Measurements from ENCODE around the gene DEPDC7. TPM values are rescaled to one million over a fixed set of nuclear protein-coding genes. Genes with fewer than 3 reads are reported as not detected.

DEPDC7 gene
- total and polyA plus RNA-seq, 2 of the 4 experiments (the other 2 are of a cell fraction), result 7.4 to 9.7 TPM

DNA sequence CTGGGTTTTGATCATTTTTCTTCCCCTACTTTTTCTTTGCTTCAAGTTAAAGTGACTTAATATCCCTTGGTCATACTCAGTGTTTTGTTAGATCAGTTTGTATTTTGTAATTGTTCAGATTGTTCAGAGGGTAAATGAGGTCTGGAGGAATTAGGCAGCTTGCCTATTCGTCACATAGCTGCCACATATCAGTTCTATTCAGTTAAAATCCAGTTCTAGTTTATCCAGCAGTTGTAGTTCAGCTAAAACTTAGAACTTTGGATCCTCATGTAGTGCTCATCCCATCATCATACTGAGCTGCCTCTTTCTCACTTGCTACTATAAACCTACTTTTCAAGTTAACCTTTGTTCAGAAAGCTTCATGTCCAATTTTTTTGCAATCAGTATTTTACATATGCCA is 47.1 kb upstream of the DEPDC7 start:
- Histone ChIP-seq H3K4me3 (ENCODE audit: insufficient read depth, low read depth, low read length) (no peak overlapping the region), H3K79me1 (ENCODE audit: low read depth in 1 of 2, low read length in 2 of 2) (peaks cover 0 to 10% of the 10 kb centered on the region in 2 experiments; a peak in 2 of 4 replicates), H3K9ac (ENCODE audit: low read depth, low read length) (no peak overlapping the region), H2AK5ac (ENCODE audit: low read depth, low read length) (no peak overlapping the region), H3K9me1 (ENCODE audit: insufficient read depth, low read length) (no peaks in the 10 kb centered on the region), H3K4me2 (ENCODE audit: low read depth, low read length) (no peak overlapping the region), H3K23ac (ENCODE audit: low read depth, low read length) (no peak overlapping the region), H3K56ac (ENCODE audit: extremely low read depth, insufficient read depth, low read length) (no peak overlapping the region), H2BK15ac (ENCODE audit: low read depth, low read length) (no peak overlapping the region), H3K14ac (replicated peaks; ENCODE audit: low read depth, low read length) (no peak overlapping the region), H2AK9ac (replicated peaks; ENCODE audit: low read depth, low read length, poor library complexity) (no peak overlapping the region), H2BK20ac (ENCODE audit: low read depth, low read length) (no peak overlapping the region), H4K20me1 (ENCODE audit: insufficient read depth, low read length) (no peaks in the 10 kb centered on the region), H3K18ac (ENCODE audit: low read depth, low read length) (no peak overlapping the region), H3K4me1 (ENCODE audit: control insufficient read depth, insufficient read depth, low read length) (no peaks in the 10 kb centered on the region), H2BK120ac (ENCODE audit: low read depth, low read length) (no peak overlapping the region), H2BK5ac (ENCODE audit: low read depth, low read length, poor library complexity, severe bottlenecking) (no peak overlapping the region), H3K27ac (ENCODE audit: insufficient read depth, low read length) (no peak overlapping the region), H2AFZ (replicated peaks; ENCODE audit: low read length, poor library complexity) (no peak overlapping the region), H4K8ac (ENCODE audit: low read depth in 2 of 2, low read length in 2 of 2) (no peak overlapping the region), H3K4ac (ENCODE audit: low read depth, low read length) (no peak overlapping the region), H3K27me3 (ENCODE audit: control insufficient read depth, insufficient read depth, low read length) (no peaks in the 10 kb centered on the region), H4K91ac (ENCODE audit: insufficient read depth, low read depth, low read length) (no peak overlapping the region), H3K9me3 (ENCODE audit: control insufficient read depth, insufficient read depth, low read length) (no peaks in the 10 kb centered on the region), H4K5ac (ENCODE audit: low read depth, low read length) (no peak overlapping the region), H3K36me3 (ENCODE audit: control insufficient read depth, insufficient read depth, low read length) (peaks cover 14% of the 10 kb centered on the region)
- ATAC-seq (ENCODE audit: low read depth) (no peak), DNase-seq (no peak)
- BruUV-seq (replicated peaks), result no TSS peak
- in situ Hi-C loops (cut with MboI; ENCODE audit: low sequenced_read_pairs), result no loop called here
- 100% methylated on average over 1 of the region's 1 CpG; no CpG with 5 or more reads in 1 of the 2 experiments for WGBS, 2 experiments (ENCODE audit: extremely low coverage in 2 of 2, insufficient read length in 1 of 2)
- TF ChIP-seq BHLHE40 (IDR thresholded peaks at IDR 0.05; ENCODE audit: low read depth, low read length) (no peak), MAFK (IDR thresholded peaks at IDR 0.05; ENCODE audit: low read depth, low read length) (no peak), FOS (IDR thresholded peaks at IDR 0.05; ENCODE audit: low read depth, low read length) (no peak), POLR2A (IDR thresholded peaks at IDR 0.05; ENCODE audit: low read depth, low read length) (no peak), RAD21 (IDR thresholded peaks at IDR 0.05; ENCODE audit: low read length) (no peak), NFE2L2 (IDR thresholded peaks at IDR 0.05; ENCODE audit: low read depth, low read length) (no peak), CHD1 (IDR thresholded peaks at IDR 0.05; ENCODE audit: low read depth, low read length) (no peak), USF2 (IDR thresholded peaks at IDR 0.05; ENCODE audit: low read depth, low read length) (no peak), CEBPB (IDR thresholded peaks at IDR 0.05; ENCODE audit: low read depth, low read length) (no peak), SMC3 (IDR thresholded peaks at IDR 0.05; ENCODE audit: low read depth, low read length) (no peak), MXI1 (IDR thresholded peaks at IDR 0.05; ENCODE audit: borderline replicate concordance, low read depth, low read length) (no peak), RCOR1 (IDR thresholded peaks at IDR 0.05; ENCODE audit: insufficient replicate concordance, low read length) (no peak), MAZ (IDR thresholded peaks at IDR 0.05; ENCODE audit: borderline replicate concordance, low read depth, low read length) (no peak), RFX5 (IDR thresholded peaks at IDR 0.05; ENCODE audit: low read depth, low read length) (no peak)
- TF ChIP-seq, protein P1, sequence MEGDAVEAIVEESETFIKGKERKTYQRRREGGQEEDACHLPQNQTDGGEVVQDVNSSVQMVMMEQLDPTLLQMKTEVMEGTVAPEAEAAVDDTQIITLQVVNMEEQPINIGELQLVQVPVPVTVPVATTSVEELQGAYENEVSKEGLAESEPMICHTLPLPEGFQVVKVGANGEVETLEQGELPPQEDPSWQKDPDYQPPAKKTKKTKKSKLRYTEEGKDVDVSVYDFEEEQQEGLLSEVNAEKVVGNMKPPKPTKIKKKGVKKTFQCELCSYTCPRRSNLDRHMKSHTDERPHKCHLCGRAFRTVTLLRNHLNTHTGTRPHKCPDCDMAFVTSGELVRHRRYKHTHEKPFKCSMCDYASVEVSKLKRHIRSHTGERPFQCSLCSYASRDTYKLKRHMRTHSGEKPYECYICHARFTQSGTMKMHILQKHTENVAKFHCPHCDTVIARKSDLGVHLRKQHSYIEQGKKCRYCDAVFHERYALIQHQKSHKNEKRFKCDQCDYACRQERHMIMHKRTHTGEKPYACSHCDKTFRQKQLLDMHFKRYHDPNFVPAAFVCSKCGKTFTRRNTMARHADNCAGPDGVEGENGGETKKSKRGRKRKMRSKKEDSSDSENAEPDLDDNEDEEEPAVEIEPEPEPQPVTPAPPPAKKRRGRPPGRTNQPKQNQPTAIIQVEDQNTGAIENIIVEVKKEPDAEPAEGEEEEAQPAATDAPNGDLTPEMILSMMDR (conservative IDR thresholded peaks at IDR 0.05; ENCODE audit: low read depth, low read length), result no peak
- TF ChIP-seq, protein P2, sequence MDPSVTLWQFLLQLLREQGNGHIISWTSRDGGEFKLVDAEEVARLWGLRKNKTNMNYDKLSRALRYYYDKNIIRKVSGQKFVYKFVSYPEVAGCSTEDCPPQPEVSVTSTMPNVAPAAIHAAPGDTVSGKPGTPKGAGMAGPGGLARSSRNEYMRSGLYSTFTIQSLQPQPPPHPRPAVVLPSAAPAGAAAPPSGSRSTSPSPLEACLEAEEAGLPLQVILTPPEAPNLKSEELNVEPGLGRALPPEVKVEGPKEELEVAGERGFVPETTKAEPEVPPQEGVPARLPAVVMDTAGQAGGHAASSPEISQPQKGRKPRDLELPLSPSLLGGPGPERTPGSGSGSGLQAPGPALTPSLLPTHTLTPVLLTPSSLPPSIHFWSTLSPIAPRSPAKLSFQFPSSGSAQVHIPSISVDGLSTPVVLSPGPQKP (IDR thresholded peaks at IDR 0.05; ENCODE audit: borderline replicate concordance, low read depth, low read length), result no peak
- CTCF ChIA-PET, result interaction anchor here (4.1 kb wide), 1 partner anchor 97 kb away, joined by 16 read pairs; no protein-coding TSS in a partner anchor
- intact Hi-C loops (cut with micrococcal nuclease), result no loop called here
- dilution Hi-C loops (cut with HindIII; ENCODE audit: low sequenced_read_pairs, unreplicated experiment), result no loop called here
- POLR2A ChIA-PET (ENCODE audit: unreplicated experiment), result interaction anchor here (1.1 kb wide), 1 partner anchor 71 kb away, joined by 3 read pairs; the partner anchor contains the start of gene TCP11L1

Data from IMR-90 (cell line).